Spleen (tissue), 11 donors: ENCODE measurements around the gene C10orf90. TPM values are rescaled to one million over a fixed set of nuclear protein-coding genes. Genes with fewer than 3 reads are reported as not detected.

Source experiments
- DNase-seq: peaks from one replicate; pipeline ENCODE4 v3.0.0-alpha.2; 2020
- H3K27ac ChIP-seq, 8 donors: fragments of 200-600 bp; sonication (generic) in 7 of 8; 1 replicate in 4 of 8; 2 replicates in 4 of 8; pipeline versions ENCODE4 v1.5.0 to v1.8.0; 2016 to 2021; ENCODE audit warnings: inconsistent platforms in 4 of 8, mild to moderate bottlenecking in 4 of 8, moderate library complexity in 1 of 8
- H3K27me3 ChIP-seq, 7 donors: fragments of 200-600 bp; sonication (generic) in 6 of 7; replicated peaks in 1 of 7; 1 replicate in 4 of 7; 2 replicates in 3 of 7; pipeline versions ENCODE4 v1.5.0 to v1.8.0; 2016 to 2021; ENCODE audit warnings: inconsistent platforms in 3 of 7, mild to moderate bottlenecking in 1 of 7
- H3K36me3 ChIP-seq, 6 donors: fragments of 200-600 bp; sonication (generic) in 5 of 6; 1 replicate in 4 of 6; 2 replicates in 2 of 6; pipeline versions ENCODE4 v1.5.0 to v1.8.0; 2016 to 2021; ENCODE audit warnings: inconsistent platforms in 2 of 6
- H3K4me1 ChIP-seq, 6 donors: fragments of 200-600 bp; sonication (generic) in 5 of 6; 1 replicate in 3 of 6; 2 replicates in 3 of 6; pipeline versions ENCODE4 v1.5.0 to v1.8.0; 2016 to 2021; ENCODE audit warnings: inconsistent platforms in 3 of 6
- H3K4me3 ChIP-seq, 8 donors: fragments of 200-600 bp; sonication (generic) in 7 of 8; 1 replicate in 4 of 8; 2 replicates in 4 of 8; pipeline versions ENCODE4 v1.5.0 to v1.8.0; 2016 to 2021; ENCODE audit warnings: inconsistent platforms in 4 of 8, mild to moderate bottlenecking in 4 of 8, moderate library complexity in 2 of 8
- H3K9me3 ChIP-seq, 8 donors: fragments of 200-600 bp; sonication (generic) in 7 of 8; 1 replicate in 4 of 8; 2 replicates in 4 of 8; pipeline versions ENCODE4 v1.5.0 to v1.8.0; 2016 to 2021; ENCODE audit warnings: inconsistent platforms in 4 of 8
- CTCF ChIP-seq, 11 experiments: fragments of 200-600 bp in 7 of 11; fragments of 450-650 bp in 4 of 11; sonication (generic) in 4 of 11; IDR thresholded peaks in 8 of 11; conservative IDR thresholded peaks in 3 of 11; 1 replicate in 7 of 11; 2 replicates in 4 of 11; pipeline versions ENCODE4 v1.4.0 to v1.8.0; 2016 to 2021; ENCODE audit warnings: antibody characterized with exemption in 11 of 11, inconsistent platforms in 4 of 11, mild to moderate bottlenecking in 1 of 11
- POLR2A ChIP-seq, 3 donors: fragments of 450-650 bp; IDR thresholded peaks; one replicate each; pipeline ENCODE4 v1.5.1; 2017; ENCODE audit warnings: antibody characterized with exemption in 3 of 3, mild to moderate bottlenecking in 1 of 3
- POLR2AphosphoS5 ChIP-seq, 3 donors: sonication (generic); formaldehyde crosslinking; IDR thresholded peaks; one replicate each; pipeline ENCODE4 v1.5.1; 2017; ENCODE audit warnings: antibody characterized with exemption in 3 of 3
- WGBS, 5 donors: extraction: QIAGEN DNeasy Blood & Tissue Kit in 3 of 5; methylation state at CpG; one replicate each; pipeline versions ENCODE4 v1.1.5 to v1.1.7; 2013 to 2018; 5-methylcytosine and 5-hydroxymethylcytosine counted together
- intact Hi-C: fragments of 100-400 bp; cut with DNase I; formaldehyde crosslinking; loops from one replicate; pipeline ENCODE4 v1.15.0; 2023; ENCODE audit warnings: low total_unique reads
- polyA plus RNA-seq, 3 donors: library from polyadenylated mRNA; stranded (reverse); fragments of 200-250 nt; gene quantifications; one replicate each; pipeline ENCODE4 v1.2.1, GENCODE V29; 2013
- total RNA-seq, 7 donors: library from RNA; depleted of rRNA in 3 of 7; stranded (reverse); fragments of >200 nt in 3 of 7; fragmentation: NEBNext Ultra II Directional in 4 of 7; extraction: Animal tissue kit (Norgen Biotek cat#: 25700) in 4 of 7; gene quantifications; one replicate each; pipeline versions ENCODE4 v1.1.0 to v1.2.1, GENCODE V29; 2016 to 2021
- donor health status: healthy with polysubstance abuse.
- donor health status: DM: no; HTN: no; CAD: no; lungs with moderate emphysema.
- donor health status: DM: no; HTN: no; CAD: no.
- donor health status: Bipolar disorder and iron deficiency.
- donor health status: healthy.
- donor health status: DM: no; HTN: no; CAD: no.
- donor health status: DM: yes; HTN: yes; CAD: no.

Gene C10orf90
- total and polyA plus RNA-seq, 10 donors = 0.05 to 0.06 TPM; not detected in 8

GRCh38 chr10:126618466-126618865, 52.0 kb downstream of the C10orf90 start:
- Histone ChIP-seq H3K27me3 (no peaks in the 10 kb centered on the region), H3K9me3 (no peaks in the 10 kb centered on the region), H3K4me1 (no peaks in the 10 kb centered on the region), H3K4me3 (no peak overlapping the region), H3K27ac (no peak overlapping the region), H3K36me3 (no peaks in the 10 kb centered on the region)
- DNase-seq = no peak
- TF ChIP-seq POLR2A (IDR thresholded peaks at IDR 0.05) (no peak), POLR2AphosphoS5 (IDR thresholded peaks at IDR 0.05) (no peak), CTCF (IDR thresholded peaks at IDR 0.05 in 8 of 11, conservative IDR thresholded peaks at IDR 0.05 in 3 of 11) (no peak)
- intact Hi-C loops = no loop called here
- 43 to 54% (median 48%) methylated on average over 1 of the region's 1 CpG for WGBS, 5 donors

GRCh38 chr10:126617733-126618132, 52.8 kb downstream of the C10orf90 start:
- H3K4me1 ChIP-seq = no peaks in the 10 kb centered on the region
- no peak for DNase-seq
- no peak overlapping the region for H3K27ac ChIP-seq
- no peaks in the 10 kb centered on the region for H3K36me3 ChIP-seq
- H3K27me3 ChIP-seq = no peaks in the 10 kb centered on the region
- TF ChIP-seq POLR2AphosphoS5 (IDR thresholded peaks at IDR 0.05) = no peak
- no peak overlapping the region for H3K4me3 ChIP-seq
- WGBS, 5 donors = 76 to 86% (median 83%) methylated on average over 3 of the region's 3 CpGs
- intact Hi-C loops = no loop called here
- H3K9me3 ChIP-seq = no peaks in the 10 kb centered on the region

- H3K36me3 ChIP-seq = no peaks in the 10 kb centered on the region
- DNase-seq = no peak
- H3K9me3 ChIP-seq = no peaks in the 10 kb centered on the region
- H3K27ac ChIP-seq = no peak overlapping the region
- no peaks in the 10 kb centered on the region for H3K27me3 ChIP-seq
- no peak overlapping the region for H3K4me3 ChIP-seq
- TF ChIP-seq CTCF (IDR thresholded peaks at IDR 0.05 in 8 of 11, conservative IDR thresholded peaks at IDR 0.05 in 3 of 11) = no peak
- no peak for TF ChIP-seq POLR2AphosphoS5 (IDR thresholded peaks at IDR 0.05)
- TF ChIP-seq POLR2A (IDR thresholded peaks at IDR 0.05) = no peak
- WGBS, 5 donors = 73 to 100% (median 94%) methylated on average over 1 of the region's 1 CpG
- no peaks in the 10 kb centered on the region for H3K4me1 ChIP-seq
- intact Hi-C loops = no loop called here
Observed at GRCh38 chr10:126617208-126617607, 53.3 kb downstream of the C10orf90 start.

- Histone ChIP-seq H3K9me3 (no peaks in the 10 kb centered on the region), H3K4me3 (no peak overlapping the region), H3K36me3 (no peaks in the 10 kb centered on the region), H3K27ac (no peak overlapping the region), H3K27me3 (no peaks in the 10 kb centered on the region), H3K4me1 (no peaks in the 10 kb centered on the region)
- intact Hi-C loops = no loop called here
- no peak for DNase-seq
- 38 to 62% (median 55%) methylated on average over 3 of the region's 3 CpGs for WGBS, 5 donors
- TF ChIP-seq CTCF (IDR thresholded peaks at IDR 0.05 in 8 of 11, conservative IDR thresholded peaks at IDR 0.05 in 3 of 11) (no peak), POLR2AphosphoS5 (IDR thresholded peaks at IDR 0.05) (no peak), POLR2A (IDR thresholded peaks at IDR 0.05) (no peak)
Observed at GRCh38 chr10:126616737-126617136, 53.8 kb downstream of the C10orf90 start.

- no peak for TF ChIP-seq POLR2A (IDR thresholded peaks at IDR 0.05)
- no peak for TF ChIP-seq POLR2AphosphoS5 (IDR thresholded peaks at IDR 0.05)
- TF ChIP-seq CTCF (IDR thresholded peaks at IDR 0.05 in 8 of 11, conservative IDR thresholded peaks at IDR 0.05 in 3 of 11) = no peak
- Histone ChIP-seq H3K4me3 (no peak overlapping the region), H3K27ac (no peak overlapping the region), H3K9me3 (no peaks in the 10 kb centered on the region), H3K27me3 (peaks cover 0 to 6% (median 0%) of the 10 kb centered on the region in 7 donors), H3K36me3 (no peaks in the 10 kb centered on the region), H3K4me1 (no peaks in the 10 kb centered on the region)
- intact Hi-C loops = no loop called here
- 76 to 88% (median 87%) methylated on average over 2 of the region's 2 CpGs for WGBS, 5 donors
- DNase-seq = no peak
Observed at GRCh38 chr10:126611303-126611702, 59.2 kb downstream of the C10orf90 start.
